Measurements from ENCODE around the gene PLN.

The PLN gene

GRCh38 chr6:118586746-118587485 is 38.8 kb downstream of the PLN start:
- Histone ChIP-seq H4K20me1 (ENCODE audit: insufficient read depth, low read length) (no peaks in the 10 kb centered on the region), H3K36me3 (ENCODE audit: insufficient read depth, low read length) (no peaks in the 10 kb centered on the region), H3K27me3 (ENCODE audit: insufficient read depth, low read length) (no peaks in the 10 kb centered on the region), H3K4me3 (ENCODE audit: low read depth, low read length, poor library complexity, severe bottlenecking) (no peak overlapping the region), H2AFZ (ENCODE audit: low read length) (no peak overlapping the region), H3K4me1 (ENCODE audit: insufficient read depth, low read length, severe bottlenecking) (no peaks in the 10 kb centered on the region), H3K27ac (ENCODE audit: low read depth, low read length, poor library complexity, severe bottlenecking) (no peak overlapping the region), H3K9me3 (ENCODE audit: low read length) (0 out of 2 replicates have a peak, but pooled peaks cover 3% of the 10 kb centered on the region), H3K9me2 (ENCODE audit: low read depth, low read length) (no peaks in the 10 kb centered on the region), H3K79me2 (ENCODE audit: insufficient read depth, low read length) (no peaks in the 10 kb centered on the region), H3K4me2 (ENCODE audit: low read length) (no peak overlapping the region), H3K9ac (ENCODE audit: low read length) (no peak overlapping the region), H3F3A (ENCODE audit: insufficient read depth, low read length) (no peaks in the 10 kb centered on the region)
- TF ChIP-seq, protein P1, sequence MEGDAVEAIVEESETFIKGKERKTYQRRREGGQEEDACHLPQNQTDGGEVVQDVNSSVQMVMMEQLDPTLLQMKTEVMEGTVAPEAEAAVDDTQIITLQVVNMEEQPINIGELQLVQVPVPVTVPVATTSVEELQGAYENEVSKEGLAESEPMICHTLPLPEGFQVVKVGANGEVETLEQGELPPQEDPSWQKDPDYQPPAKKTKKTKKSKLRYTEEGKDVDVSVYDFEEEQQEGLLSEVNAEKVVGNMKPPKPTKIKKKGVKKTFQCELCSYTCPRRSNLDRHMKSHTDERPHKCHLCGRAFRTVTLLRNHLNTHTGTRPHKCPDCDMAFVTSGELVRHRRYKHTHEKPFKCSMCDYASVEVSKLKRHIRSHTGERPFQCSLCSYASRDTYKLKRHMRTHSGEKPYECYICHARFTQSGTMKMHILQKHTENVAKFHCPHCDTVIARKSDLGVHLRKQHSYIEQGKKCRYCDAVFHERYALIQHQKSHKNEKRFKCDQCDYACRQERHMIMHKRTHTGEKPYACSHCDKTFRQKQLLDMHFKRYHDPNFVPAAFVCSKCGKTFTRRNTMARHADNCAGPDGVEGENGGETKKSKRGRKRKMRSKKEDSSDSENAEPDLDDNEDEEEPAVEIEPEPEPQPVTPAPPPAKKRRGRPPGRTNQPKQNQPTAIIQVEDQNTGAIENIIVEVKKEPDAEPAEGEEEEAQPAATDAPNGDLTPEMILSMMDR (IDR thresholded peaks at IDR 0.05; ENCODE audit: low read length): no peak
- no peak for TF ChIP-seq EZH2 (IDR thresholded peaks at IDR 0.05; ENCODE audit: borderline replicate concordance, low read length)

DNA sequence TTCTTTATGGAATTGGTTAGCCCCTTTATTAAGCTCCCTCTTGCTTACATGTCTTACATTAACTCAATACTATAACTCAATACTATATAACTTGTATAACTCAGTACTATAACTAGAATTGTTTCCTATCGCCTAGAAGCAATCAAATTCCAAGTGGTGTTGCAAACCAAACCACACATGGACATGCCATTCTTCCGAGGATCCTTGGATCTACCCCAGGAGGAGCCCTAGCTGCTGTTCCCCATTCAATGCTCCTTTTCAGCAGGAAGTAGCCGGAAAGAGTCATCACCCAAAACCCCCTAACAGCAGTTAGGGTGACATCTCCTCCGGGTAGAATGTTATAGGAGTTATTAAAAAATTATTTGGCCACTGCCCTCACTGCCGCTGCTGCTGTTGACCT is 40.5 kb downstream of the PLN start:
- H3K9me2 ChIP-seq (ENCODE audit: low read depth, low read length): no peaks in the 10 kb centered on the region
- H2AFZ ChIP-seq (ENCODE audit: low read length): no peak overlapping the region
- no peaks in the 10 kb centered on the region for H3K79me2 ChIP-seq (ENCODE audit: insufficient read depth, low read length)
- H3K27ac ChIP-seq (ENCODE audit: low read depth, low read length, poor library complexity, severe bottlenecking): no peak overlapping the region
- no peaks in the 10 kb centered on the region for H3F3A ChIP-seq (ENCODE audit: insufficient read depth, low read length)
- H3K4me1 ChIP-seq (ENCODE audit: insufficient read depth, low read length, severe bottlenecking): no peaks in the 10 kb centered on the region
- no peaks in the 10 kb centered on the region for H4K20me1 ChIP-seq (ENCODE audit: insufficient read depth, low read length)
- TF ChIP-seq EZH2 (IDR thresholded peaks at IDR 0.05; ENCODE audit: borderline replicate concordance, low read length): no peak
- TF ChIP-seq, protein P1 (IDR thresholded peaks at IDR 0.05; ENCODE audit: low read length): no peak
- no peak overlapping the region for H3K4me2 ChIP-seq (ENCODE audit: low read length)
- H3K9me3 ChIP-seq (ENCODE audit: low read length): 0 out of 2 replicates have a peak, but pooled peaks cover 5% of the 10 kb centered on the region
- no peak overlapping the region for H3K4me3 ChIP-seq (ENCODE audit: low read depth, low read length, poor library complexity, severe bottlenecking)
- H3K27me3 ChIP-seq (ENCODE audit: insufficient read depth, low read length): no peaks in the 10 kb centered on the region
- no peaks in the 10 kb centered on the region for H3K36me3 ChIP-seq (ENCODE audit: insufficient read depth, low read length)
- no peak overlapping the region for H3K9ac ChIP-seq (ENCODE audit: low read length)

DNA sequence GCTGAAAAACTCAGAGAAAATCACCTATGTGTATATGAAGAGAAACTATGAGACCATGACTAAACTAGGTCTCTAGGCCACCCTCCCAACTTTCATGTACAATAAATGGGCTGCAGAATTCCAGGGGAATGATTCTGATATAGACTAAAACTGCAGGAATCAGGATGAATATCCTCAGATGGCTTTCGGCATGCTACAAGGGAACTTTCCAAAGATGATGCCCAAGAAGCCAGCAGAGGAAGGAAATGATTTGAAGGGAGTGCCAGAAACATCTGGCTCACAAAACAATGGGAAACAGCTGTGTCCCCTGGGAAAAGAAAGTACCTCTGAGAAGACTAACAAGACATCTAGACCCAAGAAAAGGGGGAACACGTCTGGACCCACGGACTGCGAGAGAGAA is 41.1 kb downstream of the PLN start:
- Histone ChIP-seq H3K27ac (ENCODE audit: low read depth, low read length, poor library complexity, severe bottlenecking) (no peak overlapping the region), H3K9me3 (ENCODE audit: low read length) (0 out of 2 replicates have a peak, but pooled peaks cover 5% of the 10 kb centered on the region), H3K4me3 (ENCODE audit: low read depth, low read length, poor library complexity, severe bottlenecking) (no peak overlapping the region), H3K4me1 (ENCODE audit: insufficient read depth, low read length, severe bottlenecking) (no peaks in the 10 kb centered on the region), H3K27me3 (ENCODE audit: insufficient read depth, low read length) (no peaks in the 10 kb centered on the region), H3F3A (ENCODE audit: insufficient read depth, low read length) (no peaks in the 10 kb centered on the region), H3K79me2 (ENCODE audit: insufficient read depth, low read length) (no peaks in the 10 kb centered on the region), H3K9ac (ENCODE audit: low read length) (no peak overlapping the region), H3K36me3 (ENCODE audit: insufficient read depth, low read length) (no peaks in the 10 kb centered on the region), H4K20me1 (ENCODE audit: insufficient read depth, low read length) (no peaks in the 10 kb centered on the region), H3K4me2 (ENCODE audit: low read length) (no peak overlapping the region), H3K9me2 (ENCODE audit: low read depth, low read length) (no peaks in the 10 kb centered on the region), H2AFZ (ENCODE audit: low read length) (no peak overlapping the region)
- TF ChIP-seq EZH2 (IDR thresholded peaks at IDR 0.05; ENCODE audit: borderline replicate concordance, low read length): no peak
- TF ChIP-seq, protein P1 (IDR thresholded peaks at IDR 0.05; ENCODE audit: low read length): no peak

Data from OCI-LY1 (cell line).